SH-SY5Y (cell line): Measurements from ENCODE around the gene ECI1.

Experiments
- GATA2 ChIP-seq: IDR thresholded peaks from 2 replicates; pipeline ENCODE4 v1.6.1; 2011; ENCODE audit warnings: mild to moderate bottlenecking, low read depth, low read length
- GATA3 ChIP-seq: IDR thresholded peaks from 2 replicates; pipeline ENCODE4 v1.6.1; 2011; ENCODE audit warnings: low read depth, mild to moderate bottlenecking, low read length, moderate library complexity

DNA sequence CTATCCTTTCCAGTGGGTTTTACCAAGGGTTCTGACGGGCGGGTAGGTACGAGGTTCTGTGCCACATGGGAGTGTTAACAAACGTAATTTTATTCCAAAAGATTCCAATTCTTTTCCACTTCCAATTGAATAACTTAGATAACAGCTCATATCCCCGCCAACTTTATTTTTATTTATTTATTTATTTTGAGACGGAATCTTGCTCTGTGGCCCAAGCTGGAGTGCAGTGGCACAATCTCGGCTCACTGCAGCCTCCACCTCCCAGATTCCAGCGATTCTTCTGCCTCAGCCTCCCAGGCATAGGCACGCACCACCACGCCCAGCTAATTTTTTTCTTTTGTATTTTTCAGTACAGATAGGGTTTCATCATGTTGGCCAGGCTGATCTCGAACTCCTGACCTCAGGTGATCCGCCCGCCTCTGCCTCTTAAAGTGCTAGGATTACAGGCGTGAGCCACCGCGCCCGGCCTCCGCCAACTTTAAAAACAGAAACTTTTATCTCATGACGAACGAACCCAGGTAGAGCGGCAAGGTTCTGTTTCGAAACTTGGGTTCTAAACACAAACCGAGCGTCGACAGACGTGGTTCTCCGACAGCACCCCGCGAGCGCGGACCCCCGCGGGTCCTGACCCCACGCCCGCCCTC lies 613 bp downstream of the ECI1 start:
- TF ChIP-seq GATA2 (no peak), GATA3 (no peak)
